Bronchial epithelial cell (primary cell): Measurements from ENCODE around the gene USH2A. TPM values are rescaled to one million over a fixed set of nuclear protein-coding genes. Genes with fewer than 3 reads are reported as not detected.

Experiments used
- DNase-seq: peaks from one replicate; pipeline ENCODE4 v3.0.0-alpha.2; 2010; ENCODE audit warnings: low read depth
- FAIRE-seq: peaks from 2 replicates; lab custom pipeline; 2011; peaks lifted over from hg19 to GRCh38; lab: Jason Lieb, UNC
- H3K27me3 ChIP-seq: 2 replicates; pipeline ENCODE4 v1.5.1; 2011; ENCODE audit warnings: low read length; ENCODE audit not compliant: control insufficient read depth, insufficient read depth
- H3K36me3 ChIP-seq: 2 replicates; pipeline ENCODE4 v1.5.1; 2011; ENCODE audit warnings: low read length; ENCODE audit not compliant: control insufficient read depth, insufficient read depth
- H3K4me3 ChIP-seq: 2 replicates; pipeline ENCODE4 v1.5.1; 2011; ENCODE audit warnings: mild to moderate bottlenecking, low read depth, low read length, control low read depth
- total RNA-seq: library from RNA; depleted of rRNA; stranded (reverse); fragments of >200 nt; gene quantifications from 2 replicates; pipeline ENCODE4 v1.2.1, GENCODE V29; 2014
- TF ChIP-seq, protein P1 (sequence below): IDR thresholded peaks from 2 replicates; pipeline ENCODE4 v1.5.1; 2011; ENCODE audit warnings: mild to moderate bottlenecking, moderate library complexity, low read length, control low read depth, inconsistent platforms; ENCODE audit not compliant: insufficient read depth, severe bottlenecking

USH2A gene
- total RNA-seq, 1 donor from 2014 or later = not detected

DNA sequence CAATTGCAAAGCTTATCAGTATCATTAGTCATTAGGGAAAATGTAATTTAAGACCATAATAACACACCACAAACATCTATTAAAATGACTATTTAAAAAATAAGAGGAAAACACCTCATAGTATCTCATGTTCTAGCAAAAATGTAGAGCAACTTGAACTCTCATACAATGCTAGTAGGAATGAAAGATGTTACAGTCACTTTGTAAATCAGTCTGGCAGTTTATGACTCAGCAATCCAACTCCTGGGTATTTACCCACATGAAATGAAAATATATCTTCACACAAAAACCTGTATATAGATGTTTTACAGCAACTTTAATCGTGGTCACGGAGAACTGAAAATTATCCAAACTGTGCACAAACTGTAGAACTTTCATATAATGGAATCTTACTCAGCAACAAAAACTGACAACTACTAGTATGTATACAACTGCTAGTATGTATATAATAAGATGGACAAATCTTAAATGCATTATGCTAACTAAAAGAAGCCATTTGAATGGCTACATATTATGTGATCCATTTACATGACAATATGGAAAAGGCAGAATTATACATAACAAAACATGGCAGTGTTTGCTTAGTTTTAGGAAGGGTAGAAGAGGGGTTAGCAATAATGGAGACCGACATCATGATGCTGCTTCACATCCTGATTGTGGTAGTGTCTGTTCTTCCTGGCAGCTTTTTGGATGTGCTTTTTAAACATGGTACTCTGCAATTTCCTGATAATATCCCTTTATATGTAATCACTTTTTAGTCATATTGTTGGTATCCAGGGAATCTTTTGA is 589.1 kb downstream of the USH2A start:
- DNase-seq = peak; percentile 2
- H3K4me3 ChIP-seq = no peak overlapping the region
- TF ChIP-seq, protein P1, sequence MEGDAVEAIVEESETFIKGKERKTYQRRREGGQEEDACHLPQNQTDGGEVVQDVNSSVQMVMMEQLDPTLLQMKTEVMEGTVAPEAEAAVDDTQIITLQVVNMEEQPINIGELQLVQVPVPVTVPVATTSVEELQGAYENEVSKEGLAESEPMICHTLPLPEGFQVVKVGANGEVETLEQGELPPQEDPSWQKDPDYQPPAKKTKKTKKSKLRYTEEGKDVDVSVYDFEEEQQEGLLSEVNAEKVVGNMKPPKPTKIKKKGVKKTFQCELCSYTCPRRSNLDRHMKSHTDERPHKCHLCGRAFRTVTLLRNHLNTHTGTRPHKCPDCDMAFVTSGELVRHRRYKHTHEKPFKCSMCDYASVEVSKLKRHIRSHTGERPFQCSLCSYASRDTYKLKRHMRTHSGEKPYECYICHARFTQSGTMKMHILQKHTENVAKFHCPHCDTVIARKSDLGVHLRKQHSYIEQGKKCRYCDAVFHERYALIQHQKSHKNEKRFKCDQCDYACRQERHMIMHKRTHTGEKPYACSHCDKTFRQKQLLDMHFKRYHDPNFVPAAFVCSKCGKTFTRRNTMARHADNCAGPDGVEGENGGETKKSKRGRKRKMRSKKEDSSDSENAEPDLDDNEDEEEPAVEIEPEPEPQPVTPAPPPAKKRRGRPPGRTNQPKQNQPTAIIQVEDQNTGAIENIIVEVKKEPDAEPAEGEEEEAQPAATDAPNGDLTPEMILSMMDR = no peak
- no peaks in the 10 kb centered on the region for H3K36me3 ChIP-seq
- H3K27me3 ChIP-seq = no peaks in the 10 kb centered on the region
- FAIRE-seq = no peak

DNA sequence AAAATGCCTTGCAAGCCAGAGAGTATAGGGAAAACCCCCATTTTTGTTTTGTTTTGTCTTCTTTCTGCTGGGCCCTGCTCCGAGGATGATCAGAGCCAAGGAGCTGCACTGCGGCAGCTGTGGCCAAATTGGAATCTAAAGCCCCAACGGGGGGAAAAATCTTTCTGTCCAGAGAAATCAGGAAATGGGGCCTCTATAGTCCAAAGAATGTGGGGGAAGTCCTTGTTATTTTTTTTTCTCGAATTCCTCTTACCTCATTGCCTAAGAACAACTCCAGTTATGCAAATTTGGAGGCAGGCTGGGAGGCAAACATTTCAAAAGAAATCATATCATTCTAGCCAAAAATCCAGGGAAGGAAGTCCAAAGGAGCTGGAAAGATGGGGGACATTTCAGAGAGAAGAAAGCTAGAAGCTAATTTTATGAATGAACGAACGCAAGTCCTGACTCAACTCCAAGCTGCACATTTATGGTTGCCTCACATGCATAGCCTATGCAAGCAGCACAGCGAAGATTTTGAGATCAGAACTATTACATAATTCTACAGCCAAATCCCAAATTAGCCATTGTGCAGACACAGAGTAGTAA is 592.9 kb downstream of the USH2A start:
- no peaks in the 10 kb centered on the region for H3K27me3 ChIP-seq
- FAIRE-seq (no peak), DNase-seq (no peak)
- TF ChIP-seq, protein P1 = no peak
- H3K36me3 ChIP-seq = no peaks in the 10 kb centered on the region
- no peak overlapping the region for H3K4me3 ChIP-seq

DNA sequence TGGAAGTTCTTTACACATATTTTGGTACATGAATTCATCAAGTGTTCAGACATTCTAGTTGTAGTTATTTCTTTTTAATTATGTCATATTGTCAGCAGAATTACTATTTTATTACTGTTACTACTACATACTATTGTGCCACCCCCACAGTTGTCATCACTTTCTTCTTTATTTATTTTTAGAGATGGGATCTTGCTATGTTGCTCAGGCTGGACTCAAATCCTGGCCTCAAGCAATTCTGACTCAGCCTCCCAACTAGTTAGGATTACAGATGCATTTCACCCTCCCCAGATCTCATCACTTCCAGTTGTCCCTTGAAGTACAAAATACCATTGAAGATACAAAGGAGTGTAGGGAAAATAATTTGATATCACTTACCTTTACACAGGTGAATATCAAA is 598.2 kb downstream of the USH2A start:
- DNase-seq (no peak), FAIRE-seq (no peak)
- TF ChIP-seq, protein P1 = no peak
- no peaks in the 10 kb centered on the region for H3K27me3 ChIP-seq
- H3K4me3 ChIP-seq = no peak overlapping the region
- no peaks in the 10 kb centered on the region for H3K36me3 ChIP-seq

DNA sequence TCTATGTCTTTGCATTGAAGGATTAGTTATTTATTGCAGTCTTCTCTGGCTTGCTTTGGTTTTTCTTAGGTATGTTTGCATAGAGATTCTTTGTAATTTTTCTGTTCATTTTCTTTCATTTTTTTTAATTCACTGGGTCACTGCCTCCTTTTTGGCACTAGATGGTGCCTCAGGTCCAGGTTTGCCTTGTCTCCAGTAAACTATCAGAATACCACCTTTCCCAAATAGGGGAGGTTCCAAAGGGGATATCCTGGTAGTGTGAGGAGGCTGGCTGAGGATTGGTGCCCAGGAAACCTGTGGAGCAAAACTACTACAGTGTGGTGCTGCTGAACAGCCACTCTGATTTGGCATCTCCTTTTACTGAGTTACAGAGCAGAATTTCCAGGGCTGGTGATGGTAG is 599.0 kb downstream of the USH2A start:
- Histone ChIP-seq H3K4me3 (no peak overlapping the region), H3K27me3 (no peaks in the 10 kb centered on the region), H3K36me3 (no peaks in the 10 kb centered on the region)
- DNase-seq (no peak), FAIRE-seq (no peak)
- TF ChIP-seq, protein P1 = no peak

DNA sequence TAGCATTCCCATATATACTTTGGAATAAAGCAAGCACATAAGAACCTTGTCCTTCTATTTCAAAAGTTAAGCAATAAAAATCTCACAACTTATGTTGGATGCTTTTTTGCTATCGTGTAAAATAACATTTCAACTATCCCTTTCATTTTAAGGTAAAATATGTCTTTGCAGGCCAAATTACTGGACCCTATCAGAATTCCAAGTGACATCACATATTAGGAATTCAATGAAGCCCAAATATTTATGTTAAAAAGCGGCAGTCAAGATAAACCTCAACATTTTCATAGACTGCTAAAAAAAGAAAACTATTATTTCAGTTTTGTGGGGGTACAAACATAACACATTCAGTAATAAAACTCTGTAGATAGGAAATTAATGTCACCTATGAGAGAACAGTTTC is 604.1 kb downstream of the USH2A start:
- no peak for FAIRE-seq
- DNase-seq = no peak
- no peaks in the 10 kb centered on the region for H3K27me3 ChIP-seq
- H3K4me3 ChIP-seq = no peak overlapping the region
- TF ChIP-seq, protein P1 = no peak
- H3K36me3 ChIP-seq = no peaks in the 10 kb centered on the region
